GM18870 (cell line): ENCODE measurements around the gene GALNT10.
A peak's percentile ranks its signal among the peaks of the same experiment; 100 is the strongest.

Experiments
- ATAC-seq: cut with Tn5 transposase; IDR thresholded peaks from one replicate; pipeline ENCODE4 v1.9.1; 2021; ENCODE audit warnings: moderate library complexity; ENCODE audit not compliant: unreplicated experiment

GALNT10 gene

GRCh38 chr5:154202379-154203260 lies 12.1 kb downstream of the GALNT10 start:
- peak; percentile 97 for ATAC-seq

GRCh38 chr5:154203798-154204578 lies 13.5 kb downstream of the GALNT10 start:
- ATAC-seq: no peak

DNA sequence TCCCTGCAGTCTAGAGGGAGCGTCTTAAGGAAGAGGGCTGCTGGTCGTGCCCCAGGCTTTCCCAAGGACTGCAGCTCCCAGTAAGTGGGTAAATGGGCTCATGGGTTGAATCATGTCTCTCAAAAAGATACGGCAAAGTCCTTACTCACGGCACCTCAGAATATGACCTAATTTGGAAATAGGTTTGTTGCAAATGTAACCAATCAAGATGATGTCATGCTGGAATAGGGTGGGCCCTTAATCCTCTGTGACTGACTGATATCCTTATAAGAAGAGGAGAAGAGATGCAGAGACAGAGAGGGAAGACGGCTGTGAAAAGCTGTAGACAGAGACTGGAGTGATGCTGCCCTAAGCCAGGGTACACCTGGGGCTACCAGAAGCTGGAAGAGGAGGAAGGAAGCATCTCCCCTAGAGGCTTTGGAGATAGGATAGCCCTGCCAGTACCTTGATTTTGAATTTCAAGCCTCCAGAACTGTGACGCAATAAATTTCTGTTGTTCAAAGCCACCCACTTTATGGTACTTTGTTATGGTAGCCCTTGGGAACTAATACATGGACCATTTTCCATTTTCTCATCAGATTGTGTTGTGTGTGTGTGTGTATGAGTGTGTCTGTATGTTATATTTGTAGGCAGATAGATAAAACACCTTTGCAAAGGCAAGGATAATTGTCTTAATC lies 15.0 kb downstream of the GALNT10 start:
- ATAC-seq: no peak

GRCh38 chr5:154206311-154206710 lies 15.8 kb downstream of the GALNT10 start:
- ATAC-seq: no peak

GRCh38 chr5:154207204-154207603 lies 16.7 kb downstream of the GALNT10 start:
- no peak for ATAC-seq

- no peak for ATAC-seq
These were observed 19.1 kb downstream of the GALNT10 start for GRCh38 chr5:154209591-154210081.

DNA sequence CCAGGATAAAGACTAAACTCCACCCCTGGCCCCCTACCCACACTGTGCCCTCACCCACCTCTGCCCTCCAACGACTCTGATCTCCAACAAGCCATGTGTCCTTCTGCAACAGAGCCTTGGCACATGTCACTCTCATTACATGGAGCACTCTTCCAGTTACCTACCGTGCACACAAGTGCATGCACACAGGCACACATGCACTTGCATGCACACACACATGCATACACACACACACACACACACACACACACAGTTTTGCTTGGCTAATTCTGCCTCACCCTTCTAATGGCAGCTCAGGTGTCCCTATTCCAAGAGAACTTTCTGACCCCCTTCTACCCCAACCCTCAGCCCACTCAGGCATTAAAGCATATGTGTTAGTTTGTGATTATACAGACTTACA lies 19.6 kb downstream of the GALNT10 start:
- ATAC-seq: no peak

DNA sequence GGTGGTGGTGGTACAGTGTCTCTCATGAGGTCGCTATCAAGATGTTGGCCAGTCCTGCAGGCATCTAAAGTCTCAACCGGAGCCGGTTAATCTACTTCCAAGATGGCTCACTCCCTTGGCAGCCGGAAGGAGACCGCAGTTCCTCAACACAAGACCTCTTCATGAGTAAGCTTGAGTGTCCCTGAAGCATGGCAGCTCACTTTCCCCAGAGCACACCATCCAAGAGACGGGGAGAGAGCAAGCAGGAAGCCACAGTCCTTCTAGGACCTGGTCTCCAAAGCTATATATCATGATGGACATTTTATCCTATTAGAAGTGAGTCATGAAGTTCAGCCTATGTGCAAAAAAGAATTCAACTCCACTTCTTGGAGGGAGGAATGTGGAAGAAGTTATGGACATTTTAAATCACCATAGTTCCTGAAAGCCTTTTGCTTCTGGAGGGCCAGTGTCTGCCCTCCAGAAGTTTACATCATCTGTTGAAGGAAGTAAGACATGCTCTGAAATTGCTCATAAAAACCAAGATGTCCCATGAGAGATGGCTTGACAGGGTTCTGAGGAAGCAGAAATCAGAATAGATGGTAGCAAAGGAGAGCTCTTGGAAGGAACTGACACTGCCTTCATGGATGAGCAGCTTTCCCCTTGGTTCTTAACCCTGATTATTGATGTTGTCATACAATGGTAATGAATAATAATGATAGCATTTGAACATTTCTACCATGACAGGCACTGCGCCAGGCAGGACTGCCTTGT lies 21.3 kb downstream of the GALNT10 start:
- ATAC-seq: no peak

GRCh38 chr5:154213592-154213991 lies 23.1 kb downstream of the GALNT10 start:
- ATAC-seq: no peak

DNA sequence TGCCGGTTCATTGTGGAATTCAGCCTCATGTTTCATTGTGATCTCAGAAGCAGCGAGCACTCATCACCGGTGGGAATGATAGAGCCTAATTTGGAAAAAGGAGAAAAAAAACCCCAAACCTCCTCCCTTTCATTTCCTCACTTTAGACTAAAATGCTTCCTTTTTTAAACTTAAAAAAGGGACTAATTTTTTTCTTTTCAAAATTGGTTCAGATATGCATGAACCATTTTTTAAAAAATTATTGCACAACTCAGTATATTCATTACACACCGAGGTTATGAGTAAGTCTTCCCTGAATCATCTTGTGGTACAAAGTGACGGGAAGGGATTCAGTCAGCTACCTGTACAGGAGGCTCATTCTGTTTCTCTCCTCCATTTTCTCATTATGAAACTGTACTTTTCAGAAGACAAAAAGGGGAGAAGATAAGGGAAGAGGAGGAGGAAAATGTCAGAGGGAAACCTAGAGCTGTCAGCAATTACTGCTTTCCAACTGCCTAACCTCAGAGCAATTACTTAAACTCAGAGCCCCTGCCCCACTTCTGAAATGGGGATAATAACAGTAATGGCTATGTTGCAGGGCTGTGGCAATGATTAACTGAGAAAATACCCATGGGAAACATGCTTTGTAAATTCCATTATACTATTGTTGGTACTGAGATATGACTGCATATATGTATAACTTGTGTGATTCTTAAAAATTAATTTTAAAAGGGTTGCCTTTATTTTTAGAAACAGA lies 24.0 kb downstream of the GALNT10 start:
- ATAC-seq: peak; percentile 90

GRCh38 chr5:154215571-154216325 lies 25.2 kb downstream of the GALNT10 start:
- no peak for ATAC-seq

DNA sequence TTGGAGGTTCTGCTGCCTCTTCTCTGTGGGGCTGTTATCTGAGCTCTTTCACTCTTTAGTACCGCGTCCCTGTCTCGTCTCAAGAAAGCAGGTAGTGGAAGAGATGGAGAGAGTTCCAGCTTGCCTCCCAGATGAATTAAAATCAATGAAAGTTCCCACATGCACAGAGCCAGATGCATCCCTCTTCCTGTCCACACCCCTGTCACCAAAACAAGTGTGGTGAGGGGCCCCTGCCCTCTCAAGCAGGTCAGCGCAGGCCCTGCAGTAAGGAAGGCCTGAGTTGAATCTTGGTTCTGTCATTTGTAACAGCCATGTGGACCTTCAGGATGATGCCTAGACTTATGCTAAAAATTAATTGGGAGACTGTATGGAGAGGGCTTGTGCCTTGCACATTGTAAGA lies 26.9 kb downstream of the GALNT10 start:
- no peak for ATAC-seq

- no peak for ATAC-seq
These were observed 28.3 kb downstream of the GALNT10 start for GRCh38 chr5:154218786-154219185.

- ATAC-seq: no peak
These were observed 30.1 kb downstream of the GALNT10 start for GRCh38 chr5:154220625-154221024.

- ATAC-seq: peak; percentile 65
These were observed 30.9 kb downstream of the GALNT10 start for GRCh38 chr5:154221371-154221896.

- no peak for ATAC-seq
These were observed 31.9 kb downstream of the GALNT10 start for GRCh38 chr5:154222414-154222813.

- no peak for ATAC-seq
These were observed 32.8 kb downstream of the GALNT10 start for GRCh38 chr5:154223320-154223719.

GRCh38 chr5:154227090-154227489 lies 36.6 kb downstream of the GALNT10 start:
- ATAC-seq: no peak

DNA sequence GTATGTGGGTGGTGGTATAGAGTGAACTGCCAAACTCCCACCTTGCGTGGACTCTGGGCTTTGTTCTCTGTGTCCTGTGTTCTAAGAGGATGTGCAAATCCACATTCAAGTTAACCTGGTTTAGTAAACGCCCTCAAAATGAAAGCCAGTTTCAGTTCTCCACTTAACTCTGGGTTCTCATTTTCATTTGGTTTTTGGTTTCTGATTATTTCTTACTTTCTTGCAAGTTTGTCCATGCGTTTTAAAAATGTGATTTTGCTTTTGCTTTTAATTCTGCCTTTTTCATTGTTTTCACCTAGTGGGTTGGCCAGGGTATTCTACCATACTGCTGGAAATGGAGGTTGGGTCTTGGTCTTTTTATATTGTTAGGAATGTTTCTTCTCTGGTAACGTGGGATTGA lies 38.2 kb downstream of the GALNT10 start:
- ATAC-seq: peak; percentile 95
